PC-3 (cell line): ENCODE data around the gene WDR38.

Experiments used
- CTCF ChIP-seq: fragments of 300-600 bp; sonication (generic); conservative IDR thresholded peaks from 2 replicates; pipeline ENCODE4 v1.5.1; 2017; ENCODE audit warnings: antibody characterized with exemption, low read depth, mild to moderate bottlenecking, low read length
- EZH2 ChIP-seq: fragments of 300-600 bp; sonication (generic); IDR thresholded peaks from one replicate; pipeline ENCODE4 v1.6.1; 2017; ENCODE audit warnings: antibody characterized with exemption, mild to moderate bottlenecking, low read length; ENCODE audit not compliant: unreplicated experiment
- EZH2phosphoT487 ChIP-seq: fragments of 300-600 bp; sonication (generic); IDR thresholded peaks from 2 replicates; pipeline ENCODE4 v1.6.1; 2018; ENCODE audit warnings: mild to moderate bottlenecking, antibody characterized with exemption, low read length, borderline replicate concordance

- TF ChIP-seq CTCF: no peak
- TF ChIP-seq EZH2: no peak
- no peak for TF ChIP-seq EZH2phosphoT487
Observed at GRCh38 chr9:124834591-124834990, 18.7 kb upstream of the WDR38 start.
